ENCODE measurements around the gene CALML5.

Gene CALML5

DNA sequence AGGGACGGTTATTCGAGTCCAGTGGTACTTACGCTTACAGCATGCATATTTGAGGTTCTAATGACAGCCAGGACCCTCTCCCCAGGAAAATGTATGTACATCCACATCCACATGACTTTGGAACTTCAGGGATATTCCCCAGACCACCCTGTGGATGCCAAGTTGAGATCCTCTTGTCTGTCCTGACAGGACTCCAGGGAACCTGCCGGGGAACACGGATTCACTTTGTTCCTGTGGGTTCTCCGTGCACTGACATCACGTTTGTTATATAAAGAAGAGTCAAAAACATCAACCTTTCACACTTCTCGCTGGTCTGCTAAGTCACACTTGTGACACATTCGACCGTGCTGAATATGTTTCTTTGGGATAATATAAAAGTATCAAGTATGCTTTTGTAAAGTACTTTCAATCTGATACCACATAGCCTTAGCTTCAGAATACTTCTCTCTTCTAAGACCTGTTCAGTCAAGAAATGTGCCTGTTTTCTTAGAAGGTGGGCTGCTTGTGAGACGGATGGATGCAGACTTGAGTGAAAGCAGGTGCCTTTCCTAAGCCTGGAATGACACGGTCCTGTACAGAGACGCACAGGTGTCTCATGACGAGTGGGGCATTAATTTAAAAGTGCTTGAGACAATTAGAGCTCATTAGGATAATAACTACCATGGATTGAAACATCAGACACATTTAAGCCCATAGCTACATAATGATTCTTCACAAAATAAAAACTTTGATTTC is 38.7 kb downstream of the CALML5 start:
- DNase-seq = no peak

GRCh38 chr10:5458949-5459747 is 40.2 kb downstream of the CALML5 start:
- no peak for DNase-seq

- no peak for DNase-seq
Measured at GRCh38 chr10:5458425-5458824, 40.9 kb downstream of the CALML5 start.

- no peak for DNase-seq
Measured at GRCh38 chr10:5457741-5458140, 41.6 kb downstream of the CALML5 start.

DNA sequence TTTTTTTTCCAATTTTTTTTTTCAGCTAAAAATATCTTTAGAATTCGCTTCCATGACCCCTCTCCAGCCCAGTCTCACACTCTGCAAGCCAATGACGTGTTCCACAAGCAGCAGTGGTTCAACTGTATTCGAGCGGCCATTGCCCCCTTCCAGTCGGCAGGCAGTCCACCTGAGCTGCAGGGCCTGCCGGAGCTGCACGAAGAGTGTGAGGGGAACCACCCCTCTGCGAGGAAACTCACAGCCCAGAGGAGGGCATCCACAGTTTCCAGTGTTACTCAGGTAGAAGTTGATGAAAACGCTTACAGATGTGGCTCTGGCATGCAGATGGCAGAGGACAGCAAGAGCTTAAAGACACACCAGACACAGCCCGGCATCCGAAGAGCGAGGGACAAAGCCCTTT is 42.8 kb downstream of the CALML5 start:
- no peak for DNase-seq

- no peak for DNase-seq
Measured at GRCh38 chr10:5453749-5454489, 45.5 kb downstream of the CALML5 start.

GRCh38 chr10:5450605-5451384 is 48.6 kb downstream of the CALML5 start:
- DNase-seq = no peak

DNA sequence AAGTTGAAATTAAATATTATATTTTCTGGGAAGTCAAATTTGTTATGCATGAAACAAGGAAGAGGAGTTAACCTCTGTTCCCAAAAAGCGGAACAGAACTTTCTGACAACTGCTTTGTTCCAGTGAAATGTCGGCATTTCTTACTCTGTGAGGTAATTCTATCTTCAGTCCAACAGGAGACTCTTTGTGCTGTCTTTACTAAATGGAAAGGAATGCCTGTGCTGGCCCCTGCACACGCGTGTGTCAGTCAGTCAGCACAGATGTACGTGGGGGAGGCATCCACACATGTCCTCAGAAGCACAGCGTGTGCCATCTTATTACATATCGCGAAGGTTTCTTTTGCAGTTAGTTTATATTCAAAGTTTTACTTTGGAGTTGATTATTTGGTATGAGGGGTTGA is 49.5 kb downstream of the CALML5 start:
- DNase-seq = no peak

DNA sequence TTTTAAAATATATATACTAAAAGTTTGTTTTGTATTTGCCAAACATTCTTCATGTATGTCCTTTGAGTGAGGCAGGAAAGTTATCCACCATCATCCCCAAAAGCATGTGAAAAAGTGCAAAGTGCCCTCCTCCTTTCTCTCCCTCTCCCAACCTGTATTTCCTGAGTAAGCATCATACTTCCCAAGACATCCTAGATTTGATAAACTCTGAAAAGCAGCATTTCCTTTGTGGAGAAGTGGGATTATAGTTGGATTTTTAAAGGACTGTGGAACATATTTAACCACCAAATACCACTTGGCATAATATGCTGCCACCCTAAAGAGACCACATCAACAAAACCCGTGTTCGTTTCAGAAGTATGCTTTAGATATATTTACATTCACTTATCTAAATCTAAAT is 50.1 kb downstream of the CALML5 start:
- DNase-seq = no peak
